Muscle layer of colon (tissue), 2 donors: ENCODE results near the gene ATAD3C.
"Not testable (repeated sequence)": the region's sequence is repeated elsewhere in the genome, so short reads cannot be mapped to it uniquely, and the experiment has no call there.

Source experiments
- H3K27ac ChIP-seq: one replicate; pipeline ENCODE4 v1.7.0; 2013; ENCODE audit warnings: low read depth, mild to moderate bottlenecking, low read length, moderate library complexity
- H3K27me3 ChIP-seq, 2 donors: one replicate each; pipeline ENCODE4 v1.7.0; 2013; ENCODE audit warnings: low read length in 2 of 2, mild to moderate bottlenecking in 2 of 2; ENCODE audit not compliant: insufficient read depth in 2 of 2, control insufficient read depth in 1 of 2
- H3K36me3 ChIP-seq: one replicate; pipeline ENCODE4 v1.7.0; 2013; ENCODE audit warnings: mild to moderate bottlenecking, low read length; ENCODE audit not compliant: insufficient read depth
- H3K4me1 ChIP-seq: one replicate; pipeline ENCODE4 v1.7.0; 2013; ENCODE audit warnings: mild to moderate bottlenecking, low read length; ENCODE audit not compliant: insufficient read depth
- H3K4me3 ChIP-seq, 2 donors: one replicate each; pipeline ENCODE4 v1.7.0; 2013; ENCODE audit warnings: low read length in 2 of 2, low read depth in 1 of 2, mild to moderate bottlenecking in 1 of 2, moderate library complexity in 1 of 2
- H3K9ac ChIP-seq: one replicate; pipeline ENCODE4 v1.7.0; 2013; ENCODE audit warnings: low read length
- H3K9me3 ChIP-seq: one replicate; pipeline ENCODE4 v1.7.0; 2013; ENCODE audit warnings: mild to moderate bottlenecking, low read length
- donor health status: abdominal sarcoma.
- donor health status: Adenocarcinoma of cecum.

The ATAD3C gene

GRCh38 chr1:1427820-1428148 lies 21.7 kb upstream of the ATAD3C start:
- no peak overlapping the region for H3K27ac ChIP-seq
- no peaks in the 10 kb centered on the region for H3K9me3 ChIP-seq
- H3K36me3 ChIP-seq = no peaks in the 10 kb centered on the region
- H3K9ac ChIP-seq = no peak overlapping the region
- H3K27me3 ChIP-seq = no peaks in the 10 kb centered on the region
- H3K4me1 ChIP-seq = peaks cover 30% of the 10 kb centered on the region
- H3K4me3 ChIP-seq = peak overlapping the region in 1 of 2 donors; percentile 27

- no peaks in the 10 kb centered on the region for H3K36me3 ChIP-seq
- H3K9me3 ChIP-seq = no peaks in the 10 kb centered on the region
- no peak overlapping the region for H3K4me3 ChIP-seq
- peak overlapping the region; percentile 4 for H3K27ac ChIP-seq
- H3K9ac ChIP-seq = no peak overlapping the region
- H3K4me1 ChIP-seq = peaks cover 33% of the 10 kb centered on the region
- H3K27me3 ChIP-seq = no peaks in the 10 kb centered on the region
Observed at GRCh38 chr1:1428174-1428573, 21.3 kb upstream of the ATAD3C start.

- Histone ChIP-seq H3K27ac (peak overlapping the region; percentile 94), H3K4me1 (peaks cover 41% of the 10 kb centered on the region)
- not testable (repeated sequence) for H3K36me3 ChIP-seq, H3K27me3 ChIP-seq, H3K9ac ChIP-seq, H3K9me3 ChIP-seq, H3K4me3 ChIP-seq
Observed at GRCh38 chr1:1428967-1429366, 20.5 kb upstream of the ATAD3C start.

- Histone ChIP-seq H3K4me3 (no peak overlapping the region), H3K36me3 (no peaks in the 10 kb centered on the region), H3K27ac (peak overlapping the region; percentile 94), H3K9me3 (no peaks in the 10 kb centered on the region), H3K27me3 (no peaks in the 10 kb centered on the region), H3K9ac (no peak overlapping the region), H3K4me1 (peaks cover 48% of the 10 kb centered on the region)
Observed at GRCh38 chr1:1429671-1430073, 19.8 kb upstream of the ATAD3C start.

GRCh38 chr1:1430114-1430982 lies 19.1 kb upstream of the ATAD3C start:
- no peak overlapping the region for H3K9ac ChIP-seq
- peaks cover 55% of the 10 kb centered on the region for H3K4me1 ChIP-seq
- peak overlapping the region; percentile 94 for H3K27ac ChIP-seq
- H3K9me3 ChIP-seq = no peaks in the 10 kb centered on the region
- no peak overlapping the region for H3K4me3 ChIP-seq
- H3K36me3 ChIP-seq = no peaks in the 10 kb centered on the region
- no peaks in the 10 kb centered on the region for H3K27me3 ChIP-seq

- Histone ChIP-seq H3K9me3 (no peaks in the 10 kb centered on the region), H3K36me3 (no peaks in the 10 kb centered on the region), H3K4me1 (peaks cover 58% of the 10 kb centered on the region), H3K27ac (peak overlapping the region; percentile 94), H3K9ac (no peak overlapping the region), H3K27me3 (no peaks in the 10 kb centered on the region), H3K4me3 (no peak overlapping the region)
Observed at GRCh38 chr1:1430992-1431844, 18.3 kb upstream of the ATAD3C start.

- Histone ChIP-seq H3K4me3 (no peak overlapping the region), H3K9ac (no peak overlapping the region), H3K27ac (peak overlapping the region; percentile 94), H3K9me3 (no peaks in the 10 kb centered on the region), H3K36me3 (no peaks in the 10 kb centered on the region), H3K4me1 (peaks cover 64% of the 10 kb centered on the region), H3K27me3 (no peaks in the 10 kb centered on the region)
Observed at GRCh38 chr1:1431845-1432273, 17.6 kb upstream of the ATAD3C start.

- peak overlapping the region; percentile 94 for H3K27ac ChIP-seq
- no peaks in the 10 kb centered on the region for H3K9me3 ChIP-seq
- no peaks in the 10 kb centered on the region for H3K36me3 ChIP-seq
- H3K4me3 ChIP-seq = no peak overlapping the region
- H3K27me3 ChIP-seq = no peaks in the 10 kb centered on the region
- no peak overlapping the region for H3K9ac ChIP-seq
- H3K4me1 ChIP-seq = peaks cover 68% of the 10 kb centered on the region
Observed at GRCh38 chr1:1432274-1432950, 17.1 kb upstream of the ATAD3C start.

GRCh38 chr1:1432951-1433803 lies 16.3 kb upstream of the ATAD3C start:
- no peaks in the 10 kb centered on the region for H3K36me3 ChIP-seq
- H3K9me3 ChIP-seq = no peaks in the 10 kb centered on the region
- H3K27ac ChIP-seq = peak overlapping the region; percentile 94
- peak overlapping the region in 1 of 2 donors; percentile 70 for H3K4me3 ChIP-seq
- H3K27me3 ChIP-seq = no peaks in the 10 kb centered on the region
- H3K4me1 ChIP-seq = peaks cover 72% of the 10 kb centered on the region
- peak overlapping the region; percentile 53 for H3K9ac ChIP-seq

GRCh38 chr1:1433804-1434130 lies 15.7 kb upstream of the ATAD3C start:
- Histone ChIP-seq H3K4me1 (peaks cover 72% of the 10 kb centered on the region), H3K27me3 (no peaks in the 10 kb centered on the region), H3K36me3 (no peaks in the 10 kb centered on the region), H3K9me3 (no peaks in the 10 kb centered on the region), H3K4me3 (peak overlapping the region in 1 of 2 donors; percentile 70), H3K27ac (peak overlapping the region; percentile 94), H3K9ac (peak overlapping the region; percentile 53)
